ENCODE results near the gene PXDN.

Gene PXDN

GRCh38 chr2:1645761-1646476 lies 98.4 kb downstream of the PXDN start (continued):
- no peak for TF ChIP-seq ZNF2 (tag by site-specific recombination; IDR thresholded peaks at IDR 0.05)

GRCh38 chr2:1644427-1644826 lies 99.9 kb downstream of the PXDN start:
- Histone ChIP-seq H3K27ac (ENCODE audit: extremely low read depth, low read depth, low read length) (no peak overlapping the region), H3K36me3 (ENCODE audit: control insufficient read depth in 2 of 2, insufficient read depth in 1 of 2, low read length in 2 of 2) (peaks cover 0 to 52% of the 10 kb centered on the region in 2 experiments), H3K4me1 (ENCODE audit: control insufficient read depth, insufficient read depth, low read length) (no peaks in the 10 kb centered on the region), H3K4me3 (ENCODE audit: low read depth, low read length) (no peak overlapping the region), H3K9me3 (ENCODE audit: control insufficient read depth, insufficient read depth, low read depth, low read length) (no peaks in the 10 kb centered on the region)
- ChIA-PET POLR2A (no interaction called here), CTCF (no interaction called here)
- TF ChIP-seq PRDM4 (tag by site-specific recombination; IDR thresholded peaks at IDR 0.05) = no peak
- TF ChIP-seq ZSCAN16 (tag by site-specific recombination; IDR thresholded peaks at IDR 0.05) = no peak
- no peak for TF ChIP-seq ZNF175 (tag by site-specific recombination; IDR thresholded peaks at IDR 0.05)
- TF ChIP-seq ZNF16 (tag by site-specific recombination; IDR thresholded peaks at IDR 0.05; ENCODE audit: low read depth) = no peak
- no peak for TF ChIP-seq KLF10 (tag by site-specific recombination; IDR thresholded peaks at IDR 0.05)
- no peak for TF ChIP-seq ZNF549 (tag by site-specific recombination; IDR thresholded peaks at IDR 0.05)
- no peak for TF ChIP-seq SALL2 (tag by site-specific recombination; IDR thresholded peaks at IDR 0.05; ENCODE audit: borderline replicate concordance)
- TF ChIP-seq ZNF776 (tag by site-specific recombination; IDR thresholded peaks at IDR 0.05; ENCODE audit: borderline replicate concordance) = no peak
- no peak for TF ChIP-seq ZNF701 (tag by site-specific recombination; IDR thresholded peaks at IDR 0.05)
- TF ChIP-seq ZSCAN30 (tag by site-specific recombination; IDR thresholded peaks at IDR 0.05) = no peak
- TF ChIP-seq ZNF639 (tag by site-specific recombination; IDR thresholded peaks at IDR 0.05) = no peak

GRCh38 chr2:1642993-1643619 lies 101.2 kb downstream of the PXDN start:
- POLR2A ChIA-PET = no interaction called here
- CTCF ChIA-PET = interaction anchor here (0.6 to 2.5 kb wide), 3 partner anchors 21 to 174 kb away, joined by 3 to 5 read pairs (median 4); no protein-coding TSS in a partner anchor

More at GRCh38 chr2:1642993-1643619, 101.2 kb downstream of the PXDN start:
- no peaks in the 10 kb centered on the region for H3K4me1 ChIP-seq (ENCODE audit: control insufficient read depth, insufficient read depth, low read length)
- peaks cover 0 to 52% of the 10 kb centered on the region in 2 experiments for H3K36me3 ChIP-seq (ENCODE audit: control insufficient read depth in 2 of 2, insufficient read depth in 1 of 2, low read length in 2 of 2)
- TF ChIP-seq ZNF791 (tag by site-specific recombination; IDR thresholded peaks at IDR 0.05) = no peak
- no peak for TF ChIP-seq ZNF843 (tag by site-specific recombination; IDR thresholded peaks at IDR 0.05)
- no peak for TF ChIP-seq OVOL3 (tag by site-specific recombination; IDR thresholded peaks at IDR 0.05)
- TF ChIP-seq ZNF624 (tag by site-specific recombination; IDR thresholded peaks at IDR 0.05) = no peak
- TF ChIP-seq PRDM10 (tag by site-specific recombination; IDR thresholded peaks at IDR 0.05) = no peak
- TF ChIP-seq KLF9 (tag by site-specific recombination; IDR thresholded peaks at IDR 0.05; ENCODE audit: low read depth) = no peak
- no peak for TF ChIP-seq ZNF274 (IDR thresholded peaks at IDR 0.05; ENCODE audit: low read length)
- TF ChIP-seq ZNF274 (tag by site-specific recombination; IDR thresholded peaks at IDR 0.05; ENCODE audit: borderline replicate concordance) = no peak
- TF ChIP-seq ZNF785 (tag by site-specific recombination; IDR thresholded peaks at IDR 0.05) = no peak
- no peak for TF ChIP-seq ELK4 (IDR thresholded peaks at IDR 0.05; ENCODE audit: borderline replicate concordance, low read depth, low read length)
- H3K9me3 ChIP-seq (ENCODE audit: control insufficient read depth, insufficient read depth, low read depth, low read length) = no peaks in the 10 kb centered on the region
- H3K4me3 ChIP-seq (ENCODE audit: low read depth, low read length) = no peak overlapping the region
- no peak overlapping the region for H3K27ac ChIP-seq (ENCODE audit: extremely low read depth, low read depth, low read length)

Data from HEK293 (cell line).